Measurements from ENCODE around the gene SPEF2. TPM values are rescaled to one million over a fixed set of nuclear protein-coding genes. Genes with fewer than 3 reads are reported as not detected.
A peak's percentile ranks its signal among the peaks of the same experiment; 100 is the strongest.

The SPEF2 gene
- total and polyA plus RNA-seq, 9 of the 15 experiments (the other 6 are each of a cell fraction or from before 2014, with no cell fraction given): 0.11 to 0.62 (median 0.20) TPM; not detected in 2

GRCh38 chr5:35745660-35746059 is 128.0 kb downstream of the SPEF2 start:
- intact Hi-C loops (cut with micrococcal nuclease) (no loop called here), in situ Hi-C loops (cut with MboI) (no loop called here)
- Histone ChIP-seq H4K20me1 (replicated peaks; ENCODE audit: control insufficient read depth, insufficient read depth, low read length) (no peaks in the 10 kb centered on the region), H3K4me1 (replicated peaks in 1 of 2; ENCODE audit: control insufficient read depth in 2 of 2, insufficient read depth in 2 of 2, low read length in 2 of 2) (no peaks in the 10 kb centered on the region), H2AFZ (ENCODE audit: low read depth, low read length) (no peak overlapping the region), H3K9me1 (ENCODE audit: control insufficient read depth, insufficient read depth, low read length) (no peaks in the 10 kb centered on the region), H3K36me3 (ENCODE audit: control insufficient read depth, insufficient read depth, low read length) (no peaks in the 10 kb centered on the region), H3K4me3 (no peak overlapping the region), H3K4me2 (ENCODE audit: insufficient read depth, low read length) (no peak overlapping the region), H3K9me3 (replicated peaks; ENCODE audit: control insufficient read depth, insufficient read depth, low read depth, low read length) (no peaks in the 10 kb centered on the region), H3K79me2 (ENCODE audit: control insufficient read depth, insufficient read depth, low read length) (no peaks in the 10 kb centered on the region), H3K27ac (ENCODE audit: extremely low read depth, low read depth, low read length) (no peak overlapping the region), H3K27me3 (ENCODE audit: control insufficient read depth in 2 of 2, insufficient read depth in 2 of 2, low read length in 2 of 2) (no peaks in the 10 kb centered on the region), H3K9ac (ENCODE audit: insufficient read depth in 1 of 2, low read depth in 2 of 2, low read length in 2 of 2) (no peak overlapping the region)
- ChIA-PET POLR2A (no interaction called here), CTCF (ENCODE audit: low intra/inter-chr PET ratio) (no interaction called here)
- ATAC-seq: no peak
- no peak for DNase-seq (ENCODE audit: extremely low read depth in 1 of 4, low spot score in 3 of 4)
- TF ChIP-seq NFIC (IDR thresholded peaks at IDR 0.05) (peak; percentile 81), NFIX (CRISPR knock-in tag; IDR thresholded peaks at IDR 0.05; ENCODE audit: low read depth) (peak; percentile 54; the same call in 1 of the 2 replicates), SNIP1 (IDR thresholded peaks at IDR 0.05; ENCODE audit: low read depth) (no peak), KAT8 (IDR thresholded peaks at IDR 0.05; ENCODE audit: low read depth) (no peak), SAFB2 (IDR thresholded peaks at IDR 0.05; ENCODE audit: borderline replicate concordance, low read depth, low read length, severe bottlenecking) (no peak), SOX6 (IDR thresholded peaks at IDR 0.05) (no peak)
- no TSS peak for BruUV-seq (replicated peaks)
- FAIRE-seq: no peak
- WGBS (ENCODE audit: insufficient coverage, low coverage, missing lambda C conversion rate): 0% methylated on average over 3 of the region's 3 CpGs

GRCh38 chr5:35752012-35752411 is 134.3 kb downstream of the SPEF2 start:
- Histone ChIP-seq H3K9me3 (replicated peaks; ENCODE audit: control insufficient read depth, insufficient read depth, low read depth, low read length) (no peaks in the 10 kb centered on the region), H3K27me3 (ENCODE audit: control insufficient read depth in 2 of 2, insufficient read depth in 2 of 2, low read length in 2 of 2) (no peaks in the 10 kb centered on the region), H3K27ac (ENCODE audit: extremely low read depth, low read depth, low read length) (no peak overlapping the region), H3K9ac (ENCODE audit: insufficient read depth in 1 of 2, low read depth in 2 of 2, low read length in 2 of 2) (no peak overlapping the region), H2AFZ (ENCODE audit: low read depth, low read length) (no peak overlapping the region), H3K79me2 (ENCODE audit: control insufficient read depth, insufficient read depth, low read length) (no peaks in the 10 kb centered on the region), H3K4me1 (replicated peaks in 1 of 2; ENCODE audit: control insufficient read depth in 2 of 2, insufficient read depth in 2 of 2, low read length in 2 of 2) (no peaks in the 10 kb centered on the region), H4K20me1 (replicated peaks; ENCODE audit: control insufficient read depth, insufficient read depth, low read length) (no peaks in the 10 kb centered on the region), H3K9me1 (ENCODE audit: control insufficient read depth, insufficient read depth, low read length) (no peaks in the 10 kb centered on the region), H3K4me3 (no peak overlapping the region), H3K4me2 (ENCODE audit: insufficient read depth, low read length) (no peak overlapping the region), H3K36me3 (ENCODE audit: control insufficient read depth, insufficient read depth, low read length) (no peaks in the 10 kb centered on the region)
- BruUV-seq (replicated peaks): no TSS peak
- ATAC-seq (no peak), DNase-seq (ENCODE audit: extremely low read depth in 1 of 4, low spot score in 3 of 4) (no peak), FAIRE-seq (no peak)
- ChIA-PET POLR2A (no interaction called here), CTCF (ENCODE audit: low intra/inter-chr PET ratio) (no interaction called here)
- 1% methylated on average over 6 of the region's 6 CpGs for WGBS (ENCODE audit: insufficient coverage, low coverage, missing lambda C conversion rate)
- intact Hi-C loops (cut with micrococcal nuclease): no loop called here
- in situ Hi-C loops (cut with MboI): no loop called here
- TF ChIP-seq ZC3H11A (IDR thresholded peaks at IDR 0.05; ENCODE audit: low read depth, low read length) (no peak), TCF7L2 (IDR thresholded peaks at IDR 0.05; ENCODE audit: low read depth, low read length) (no peak), RBM14 (IDR thresholded peaks at IDR 0.05; ENCODE audit: borderline replicate concordance, insufficient read depth, low read depth, low read length) (no peak), SP2 (IDR thresholded peaks at IDR 0.05; ENCODE audit: extremely low read depth, low read depth, low read length, poor library complexity, severe bottlenecking) (no peak), GATA2 (CRISPR knock-in tag; IDR thresholded peaks at IDR 0.05) (no peak), PHF8 (IDR thresholded peaks at IDR 0.05; ENCODE audit: borderline replicate concordance, low read length) (no peak), KDM4B (IDR thresholded peaks at IDR 0.05; ENCODE audit: borderline replicate concordance in 2 of 2, low read depth in 1 of 2) (no peak), HES1 (IDR thresholded peaks at IDR 0.05; ENCODE audit: low read depth) (no peak), TFAP4 (CRISPR knock-in tag; IDR thresholded peaks at IDR 0.05; ENCODE audit: borderline replicate concordance) (no peak), TFAM (CRISPR knock-in tag; conservative IDR thresholded peaks at IDR 0.05) (no peak), BRD4 (IDR thresholded peaks at IDR 0.05) (no peak)
